22Rv1 (cell line): Measurements from ENCODE around the gene RNF41.

Experiments used
- ZFX ChIP-seq: fragments of 450-650 bp; IDR thresholded peaks from 2 replicates; pipeline ENCODE4 v1.6.1; 2017; ENCODE audit warnings: antibody characterized with exemption, borderline replicate concordance
- TF ChIP-seq, protein P1 (sequence below): fragments of 450-650 bp; IDR thresholded peaks from 2 replicates; pipeline ENCODE4 v1.5.1; 2017; ENCODE audit warnings: mild to moderate bottlenecking

DNA sequence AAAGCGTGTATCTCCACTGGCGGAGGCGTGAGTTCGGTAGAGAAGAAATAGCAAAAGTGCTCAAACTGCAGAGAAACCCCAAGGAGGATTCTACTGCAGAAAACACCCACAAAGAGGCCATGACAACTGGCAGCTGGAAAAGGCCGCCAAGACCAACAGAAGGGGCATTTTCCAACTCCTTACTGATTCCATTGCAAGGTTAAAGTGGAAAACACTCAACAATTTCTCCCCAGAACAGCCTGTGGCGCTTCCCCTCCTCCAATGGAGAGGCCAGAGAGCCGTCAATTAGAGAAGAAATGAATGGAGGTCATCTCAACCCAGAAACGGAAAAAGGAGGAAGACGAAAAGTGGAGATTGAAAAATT lies 37.1 kb upstream of the RNF41 start:
- no peak for TF ChIP-seq ZFX
- TF ChIP-seq, protein P1, sequence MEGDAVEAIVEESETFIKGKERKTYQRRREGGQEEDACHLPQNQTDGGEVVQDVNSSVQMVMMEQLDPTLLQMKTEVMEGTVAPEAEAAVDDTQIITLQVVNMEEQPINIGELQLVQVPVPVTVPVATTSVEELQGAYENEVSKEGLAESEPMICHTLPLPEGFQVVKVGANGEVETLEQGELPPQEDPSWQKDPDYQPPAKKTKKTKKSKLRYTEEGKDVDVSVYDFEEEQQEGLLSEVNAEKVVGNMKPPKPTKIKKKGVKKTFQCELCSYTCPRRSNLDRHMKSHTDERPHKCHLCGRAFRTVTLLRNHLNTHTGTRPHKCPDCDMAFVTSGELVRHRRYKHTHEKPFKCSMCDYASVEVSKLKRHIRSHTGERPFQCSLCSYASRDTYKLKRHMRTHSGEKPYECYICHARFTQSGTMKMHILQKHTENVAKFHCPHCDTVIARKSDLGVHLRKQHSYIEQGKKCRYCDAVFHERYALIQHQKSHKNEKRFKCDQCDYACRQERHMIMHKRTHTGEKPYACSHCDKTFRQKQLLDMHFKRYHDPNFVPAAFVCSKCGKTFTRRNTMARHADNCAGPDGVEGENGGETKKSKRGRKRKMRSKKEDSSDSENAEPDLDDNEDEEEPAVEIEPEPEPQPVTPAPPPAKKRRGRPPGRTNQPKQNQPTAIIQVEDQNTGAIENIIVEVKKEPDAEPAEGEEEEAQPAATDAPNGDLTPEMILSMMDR, result no peak
